ENCODE results near the gene KCNJ5.

- no peak for TF ChIP-seq EZH2phosphoT487 (IDR thresholded peaks at IDR 0.05; ENCODE audit: borderline replicate concordance, low read length)
- TF ChIP-seq, protein P1, sequence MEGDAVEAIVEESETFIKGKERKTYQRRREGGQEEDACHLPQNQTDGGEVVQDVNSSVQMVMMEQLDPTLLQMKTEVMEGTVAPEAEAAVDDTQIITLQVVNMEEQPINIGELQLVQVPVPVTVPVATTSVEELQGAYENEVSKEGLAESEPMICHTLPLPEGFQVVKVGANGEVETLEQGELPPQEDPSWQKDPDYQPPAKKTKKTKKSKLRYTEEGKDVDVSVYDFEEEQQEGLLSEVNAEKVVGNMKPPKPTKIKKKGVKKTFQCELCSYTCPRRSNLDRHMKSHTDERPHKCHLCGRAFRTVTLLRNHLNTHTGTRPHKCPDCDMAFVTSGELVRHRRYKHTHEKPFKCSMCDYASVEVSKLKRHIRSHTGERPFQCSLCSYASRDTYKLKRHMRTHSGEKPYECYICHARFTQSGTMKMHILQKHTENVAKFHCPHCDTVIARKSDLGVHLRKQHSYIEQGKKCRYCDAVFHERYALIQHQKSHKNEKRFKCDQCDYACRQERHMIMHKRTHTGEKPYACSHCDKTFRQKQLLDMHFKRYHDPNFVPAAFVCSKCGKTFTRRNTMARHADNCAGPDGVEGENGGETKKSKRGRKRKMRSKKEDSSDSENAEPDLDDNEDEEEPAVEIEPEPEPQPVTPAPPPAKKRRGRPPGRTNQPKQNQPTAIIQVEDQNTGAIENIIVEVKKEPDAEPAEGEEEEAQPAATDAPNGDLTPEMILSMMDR (IDR thresholded peaks at IDR 0.05; ENCODE audit: low read depth, low read length, poor library complexity, severe bottlenecking): no peak
These were observed 3.5 kb downstream of the KCNJ5 start for GRCh38 chr11:128894685-128895084.

All from DOHH2 (cell line).